IMR-90 (cell line): Measurements from ENCODE around the gene GLCE.
"Not testable (repeated sequence)": the region's sequence is repeated elsewhere in the genome, so short reads cannot be mapped to it uniquely, and the experiment has no call there.

Experiments used
- CEBPB ChIP-seq: IDR thresholded peaks from 2 replicates; pipeline ENCODE4 v1.6.1; 2012; ENCODE audit warnings: low read depth, low read length, improper control_type of control experiment
- CTCF ChIP-seq: conservative IDR thresholded peaks from 2 replicates; pipeline ENCODE4 v1.5.1; 2012; ENCODE audit warnings: mild to moderate bottlenecking, low read depth, low read length, improper control_type of control experiment

- TF ChIP-seq CEBPB, CTCF: not testable (repeated sequence)
Observed at GRCh38 chr15:69291651-69292050, 131.2 kb downstream of the GLCE start.
